HG02610 (cell line): Measurements from ENCODE around the gene RAP1GAP.

Source experiments
- ATAC-seq: cut with Tn5 transposase; IDR thresholded peaks from one replicate; pipeline ENCODE4 v1.9.1; 2021; ENCODE audit warnings: mild to moderate bottlenecking, moderate library complexity; ENCODE audit not compliant: unreplicated experiment

RAP1GAP gene

DNA sequence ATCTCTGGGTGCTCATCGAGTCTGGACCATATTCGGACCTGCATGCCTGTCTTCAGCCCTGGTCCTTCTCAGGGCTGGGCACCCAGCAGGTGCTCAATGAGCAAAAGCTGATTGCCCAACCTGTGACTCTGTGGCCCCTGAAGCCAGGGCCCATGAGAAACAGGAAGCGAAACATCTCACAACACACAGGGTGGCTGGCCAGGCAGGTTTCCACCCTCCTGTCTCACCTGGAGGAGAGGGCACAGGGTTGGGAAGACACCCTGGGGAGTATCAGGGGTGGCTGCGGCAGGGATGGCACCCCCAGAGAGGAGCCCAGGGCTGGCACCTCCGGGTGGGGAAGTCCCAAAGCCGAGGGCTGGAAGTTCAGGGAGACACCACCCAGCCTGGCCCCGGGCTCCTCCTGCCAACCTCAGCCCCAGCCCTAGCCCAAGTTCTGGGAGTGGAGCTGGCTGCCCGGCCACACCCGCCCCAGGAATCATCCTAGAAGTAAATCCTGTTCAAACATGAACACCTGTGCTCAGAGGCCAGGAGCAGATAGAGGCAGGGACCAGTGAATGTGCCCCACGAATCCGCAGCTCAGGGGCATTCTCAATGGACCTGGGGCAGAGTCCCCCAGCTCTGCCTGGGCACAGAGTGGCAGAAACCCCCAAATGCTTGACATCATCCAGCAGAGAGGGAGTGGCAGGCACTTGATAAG lies 54.6 kb downstream of the RAP1GAP start:
- no peak for ATAC-seq

DNA sequence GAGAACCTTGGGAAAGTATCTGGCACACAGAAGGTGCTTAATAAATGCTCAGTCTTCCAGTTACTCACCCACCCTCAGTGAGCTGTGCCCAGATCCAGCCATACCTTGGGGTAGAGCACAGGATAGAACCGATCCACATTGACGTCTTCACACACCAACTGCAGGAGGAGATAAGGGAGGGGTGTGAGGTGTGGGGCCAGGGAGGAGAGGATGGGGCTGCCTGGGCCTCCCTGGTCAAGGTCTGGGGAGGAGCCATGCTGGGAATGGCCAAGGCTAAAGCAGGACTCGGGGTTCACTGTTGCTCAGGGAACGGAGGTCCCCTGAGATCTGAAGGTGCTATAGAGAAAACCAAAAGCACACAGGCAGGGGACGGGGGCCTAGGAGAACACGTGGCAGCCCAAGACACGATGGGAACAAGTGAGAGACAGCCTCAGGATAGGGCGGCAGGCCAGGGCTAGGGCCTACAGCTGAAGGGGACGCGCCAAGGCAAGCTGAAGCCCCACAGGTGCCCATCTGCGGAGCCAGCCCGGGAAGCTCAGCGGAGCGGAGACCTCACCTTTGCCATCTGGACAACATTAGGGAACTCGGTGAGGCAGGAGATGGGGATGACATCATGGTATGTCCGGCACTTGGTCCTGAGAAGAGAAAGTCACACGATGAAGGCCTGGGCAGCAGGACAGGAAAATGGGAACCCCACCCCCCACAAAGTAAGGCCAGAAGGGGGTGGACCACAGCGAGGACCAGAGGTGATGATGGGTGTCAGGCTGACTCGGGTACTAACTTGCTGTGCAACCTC lies 55.9 kb downstream of the RAP1GAP start:
- no peak for ATAC-seq

DNA sequence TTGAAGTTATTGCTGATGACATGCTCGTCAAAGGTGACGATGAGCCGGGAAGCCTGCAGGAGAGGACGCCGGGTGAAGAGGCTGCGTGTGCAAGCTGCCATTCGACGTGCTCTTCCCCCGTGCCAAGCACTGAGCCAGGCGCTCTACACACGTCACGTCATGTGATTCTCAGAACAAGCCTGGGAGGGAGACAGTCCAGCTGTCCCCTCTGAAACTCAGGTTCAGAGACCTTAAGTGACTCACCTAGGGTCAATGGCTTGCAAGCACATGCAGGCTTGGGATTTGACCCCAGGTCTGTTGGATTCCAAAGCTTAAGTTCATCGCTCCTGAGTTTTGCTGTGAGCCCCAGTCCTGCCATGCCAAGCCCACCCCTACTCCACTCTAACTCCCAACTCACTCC lies 57.1 kb downstream of the RAP1GAP start:
- ATAC-seq, result no peak

DNA sequence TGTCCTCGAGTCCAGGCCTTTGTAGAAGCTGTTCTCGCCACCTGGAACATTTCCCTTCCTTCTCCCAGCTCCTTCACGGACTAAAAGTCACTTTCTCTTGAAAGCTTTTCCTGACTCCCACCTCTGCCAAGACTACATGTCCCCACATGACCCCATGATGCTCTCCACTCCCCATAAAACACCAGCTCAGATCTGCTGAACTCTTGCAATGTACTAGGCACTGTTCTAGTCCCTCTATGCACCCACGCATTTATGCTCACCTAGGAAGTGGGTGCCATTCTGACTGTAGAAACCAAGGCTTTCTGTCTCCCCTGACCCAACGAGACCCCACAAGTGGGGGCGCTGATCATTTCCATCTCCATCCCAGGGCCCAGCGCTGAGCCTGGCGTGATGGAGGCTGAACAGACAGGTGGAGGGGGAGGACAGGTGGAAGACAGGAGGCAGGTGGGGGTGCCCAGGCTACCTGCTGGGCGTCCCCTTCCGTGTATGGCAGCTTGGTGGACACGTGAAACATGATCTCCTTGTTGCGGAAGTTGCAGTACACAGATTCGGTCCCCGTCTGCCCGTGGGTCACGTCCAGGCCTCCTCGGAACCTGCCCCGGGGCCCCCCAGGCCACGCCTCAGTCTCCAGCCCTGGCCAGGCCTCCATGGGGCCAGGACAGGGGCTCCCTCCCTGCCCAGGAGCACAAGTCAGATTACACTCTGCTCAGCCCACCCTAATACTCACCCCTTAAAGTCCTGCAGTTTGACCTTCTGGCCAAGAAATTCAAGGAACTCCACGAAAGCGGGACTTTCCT lies 58.0 kb downstream of the RAP1GAP start:
- ATAC-seq, result no peak

DNA sequence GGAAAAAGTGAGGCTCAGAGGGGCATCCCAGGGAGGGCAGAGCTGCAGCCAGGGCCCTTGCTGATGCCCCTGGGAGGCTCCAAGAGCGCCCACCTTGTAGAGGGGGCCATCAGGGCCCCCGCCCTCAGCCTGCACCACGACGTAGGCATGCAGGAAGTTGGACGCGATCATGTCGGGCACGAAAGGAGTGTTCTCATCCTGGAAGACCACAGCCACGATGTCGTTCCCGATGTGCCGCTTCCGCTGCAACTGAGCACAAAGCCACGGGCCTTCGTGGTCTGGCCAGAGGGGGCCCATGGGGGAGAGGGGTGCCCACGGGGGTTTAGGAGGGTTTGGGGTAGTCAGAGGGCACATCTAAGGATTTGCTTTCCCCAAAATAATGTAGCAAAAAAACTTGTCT lies 59.1 kb downstream of the RAP1GAP start:
- ATAC-seq, result no peak

DNA sequence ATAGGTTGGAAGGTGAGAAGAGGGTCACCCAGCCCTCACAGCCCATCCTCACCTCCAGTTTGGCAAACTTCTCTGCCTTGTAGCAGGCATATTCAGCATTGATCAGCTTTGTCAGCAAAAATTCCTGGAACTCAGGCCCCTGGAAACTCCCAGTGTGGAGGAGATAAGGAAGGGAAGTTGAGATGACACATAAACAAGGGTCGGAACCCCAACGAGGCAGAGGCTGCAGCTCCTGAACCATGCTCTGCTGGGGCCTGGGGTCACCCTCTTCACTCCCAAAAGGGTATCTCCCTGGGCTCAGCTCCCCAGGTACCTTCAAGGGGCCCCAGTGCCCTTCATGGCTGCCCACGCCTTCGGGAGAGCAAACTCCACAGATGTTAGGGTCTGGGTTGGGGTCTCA lies 60.4 kb downstream of the RAP1GAP start:
- ATAC-seq, result no peak

DNA sequence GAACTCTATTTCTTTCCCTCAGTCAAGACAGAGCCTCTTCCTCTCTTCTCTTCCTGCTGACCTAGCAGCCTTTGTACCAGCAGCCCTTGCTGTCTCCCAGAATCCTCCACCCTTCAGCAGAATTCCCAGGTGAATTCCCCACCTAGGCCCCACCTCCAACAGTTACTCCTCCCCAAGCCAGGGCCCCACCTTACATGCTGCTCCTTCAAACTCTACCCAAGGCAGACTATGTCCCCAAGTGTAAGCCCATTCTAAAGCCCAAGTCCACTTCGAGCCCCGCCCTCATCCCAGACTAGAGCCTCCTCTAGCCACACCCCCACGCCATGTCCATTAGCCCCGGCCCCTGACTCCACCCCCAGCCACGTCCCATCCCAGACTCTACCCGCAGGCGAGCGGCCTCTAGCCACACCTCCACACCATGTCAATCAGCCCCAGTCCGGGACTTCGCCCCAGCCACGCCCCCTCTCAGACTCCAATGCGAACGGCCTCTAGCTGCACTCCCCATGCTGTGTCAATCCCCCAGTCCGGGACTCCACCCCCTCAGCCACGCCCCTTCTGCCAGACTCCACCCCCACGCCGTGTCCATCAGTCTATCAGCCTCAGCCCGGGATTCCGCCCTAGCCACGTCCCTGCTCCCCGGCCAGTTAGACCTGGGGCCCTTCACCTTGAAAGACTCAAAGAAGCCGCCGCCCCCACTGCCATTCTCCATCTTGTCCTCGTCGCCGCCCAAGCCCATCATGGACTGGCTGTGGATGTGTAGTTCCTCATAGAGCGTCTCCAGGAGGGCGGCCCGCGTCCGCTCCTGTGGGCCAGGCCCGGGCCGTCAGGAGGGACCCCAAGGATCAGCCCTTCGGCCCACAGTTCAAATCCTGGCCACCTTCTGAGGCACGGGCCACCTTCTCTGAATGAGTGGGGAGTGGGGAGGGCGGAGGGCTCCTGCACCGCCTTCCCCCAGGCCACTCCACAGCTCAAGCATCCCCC lies 61.3 kb downstream of the RAP1GAP start:
- ATAC-seq, result peak; percentile 74

DNA sequence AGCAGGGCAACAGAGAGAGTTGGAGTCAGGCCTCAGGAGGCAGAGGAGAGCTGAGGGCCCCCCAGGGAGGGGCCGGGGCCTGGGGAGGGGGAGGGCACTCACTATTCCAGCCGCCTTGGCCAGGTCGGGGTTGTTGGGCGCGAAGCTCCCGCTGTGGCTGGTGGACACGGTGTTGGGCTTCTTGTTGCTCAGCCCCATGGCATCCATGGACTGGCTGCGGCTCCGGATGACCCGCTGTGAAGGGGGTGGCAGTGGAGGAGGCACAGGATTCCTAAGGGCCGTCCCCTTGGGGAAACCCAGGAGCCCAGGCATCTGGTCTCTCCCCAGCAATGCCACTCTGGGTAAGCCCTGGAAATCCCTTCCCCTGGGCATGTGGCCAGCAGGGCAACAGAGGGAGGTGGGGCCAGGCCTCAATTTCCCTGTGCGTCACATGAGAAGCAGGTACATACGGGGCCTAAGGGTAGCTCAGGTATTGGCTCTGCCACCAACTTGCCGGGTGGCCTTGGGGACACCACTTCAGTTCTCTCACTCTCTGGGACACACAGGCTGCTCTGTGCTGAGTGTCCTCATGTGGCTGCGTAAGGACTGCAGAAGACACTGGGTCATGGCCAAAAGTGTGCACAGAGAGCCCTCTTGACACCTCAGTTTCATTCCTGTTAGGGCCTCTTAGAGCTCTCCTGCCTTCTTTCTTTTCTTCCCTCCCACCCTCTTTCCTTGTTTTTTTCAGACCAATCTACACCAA lies 63.0 kb downstream of the RAP1GAP start:
- no peak for ATAC-seq

DNA sequence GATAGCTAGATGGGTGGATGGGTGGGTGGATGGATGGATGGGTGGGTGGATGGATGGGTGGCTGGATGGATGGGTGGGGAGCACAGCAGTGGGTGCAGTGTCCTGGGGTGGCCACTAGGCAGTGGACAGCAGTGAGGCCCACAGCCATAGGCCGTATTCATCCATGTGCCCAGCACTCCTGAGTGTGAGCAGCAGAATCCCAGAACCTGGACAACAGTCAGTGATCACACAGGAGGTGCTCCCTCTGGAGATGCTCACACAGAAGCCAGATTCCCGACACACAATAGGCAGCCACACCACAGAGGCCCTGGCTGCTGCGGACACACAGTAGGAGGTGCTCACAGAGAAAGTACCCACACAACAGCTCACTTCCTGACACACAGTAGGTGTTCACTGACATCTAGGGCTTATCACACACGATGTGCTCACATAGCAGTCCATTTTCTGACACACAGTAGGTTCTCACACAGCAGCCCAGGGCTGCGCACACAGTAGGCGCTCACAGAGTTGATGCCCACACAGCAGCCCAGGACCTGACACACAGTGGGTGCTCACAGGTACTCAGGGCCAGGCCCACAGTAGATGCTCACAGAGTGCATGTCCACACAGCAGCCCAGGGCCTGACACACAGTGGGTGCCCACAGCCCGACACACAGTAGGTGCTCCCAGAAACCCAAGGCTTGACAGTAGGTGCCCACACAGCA lies 64.0 kb downstream of the RAP1GAP start:
- ATAC-seq, result no peak

DNA sequence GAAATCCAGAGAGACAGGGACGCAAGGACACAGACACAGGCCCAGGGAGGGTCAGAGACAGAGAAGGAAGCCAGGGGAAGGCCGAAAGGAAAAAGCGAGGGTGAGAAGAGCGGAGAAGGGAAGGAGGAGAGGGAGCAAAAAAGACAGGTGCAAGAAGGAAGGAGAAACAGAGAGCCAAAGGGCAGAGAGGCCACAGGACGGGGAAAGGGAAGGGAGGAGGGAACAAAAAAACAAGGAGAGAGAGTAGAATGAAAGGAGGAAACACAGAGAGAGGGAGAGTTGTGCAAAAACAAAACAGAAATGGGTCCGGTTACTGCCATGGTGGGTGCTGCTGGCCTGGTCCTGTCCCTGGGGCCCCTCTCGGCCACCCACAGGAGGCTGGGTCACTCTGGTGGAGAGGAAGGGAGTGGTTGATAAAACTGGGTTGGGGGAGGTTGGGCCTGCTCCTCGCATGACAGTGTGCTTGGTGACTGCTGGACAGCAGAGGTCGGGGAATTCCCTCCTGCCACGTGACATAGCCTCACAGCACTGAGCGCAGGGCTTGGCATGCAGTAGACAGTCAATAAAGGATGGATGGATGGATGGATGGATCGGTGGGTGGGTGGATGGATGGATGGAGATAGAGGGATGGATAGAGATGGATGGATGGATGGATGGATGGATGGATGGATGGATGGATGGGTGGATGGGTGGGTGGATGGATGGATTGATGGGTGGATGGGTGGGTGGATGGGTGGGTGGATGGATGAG lies 64.8 kb downstream of the RAP1GAP start:
- ATAC-seq, result no peak

DNA sequence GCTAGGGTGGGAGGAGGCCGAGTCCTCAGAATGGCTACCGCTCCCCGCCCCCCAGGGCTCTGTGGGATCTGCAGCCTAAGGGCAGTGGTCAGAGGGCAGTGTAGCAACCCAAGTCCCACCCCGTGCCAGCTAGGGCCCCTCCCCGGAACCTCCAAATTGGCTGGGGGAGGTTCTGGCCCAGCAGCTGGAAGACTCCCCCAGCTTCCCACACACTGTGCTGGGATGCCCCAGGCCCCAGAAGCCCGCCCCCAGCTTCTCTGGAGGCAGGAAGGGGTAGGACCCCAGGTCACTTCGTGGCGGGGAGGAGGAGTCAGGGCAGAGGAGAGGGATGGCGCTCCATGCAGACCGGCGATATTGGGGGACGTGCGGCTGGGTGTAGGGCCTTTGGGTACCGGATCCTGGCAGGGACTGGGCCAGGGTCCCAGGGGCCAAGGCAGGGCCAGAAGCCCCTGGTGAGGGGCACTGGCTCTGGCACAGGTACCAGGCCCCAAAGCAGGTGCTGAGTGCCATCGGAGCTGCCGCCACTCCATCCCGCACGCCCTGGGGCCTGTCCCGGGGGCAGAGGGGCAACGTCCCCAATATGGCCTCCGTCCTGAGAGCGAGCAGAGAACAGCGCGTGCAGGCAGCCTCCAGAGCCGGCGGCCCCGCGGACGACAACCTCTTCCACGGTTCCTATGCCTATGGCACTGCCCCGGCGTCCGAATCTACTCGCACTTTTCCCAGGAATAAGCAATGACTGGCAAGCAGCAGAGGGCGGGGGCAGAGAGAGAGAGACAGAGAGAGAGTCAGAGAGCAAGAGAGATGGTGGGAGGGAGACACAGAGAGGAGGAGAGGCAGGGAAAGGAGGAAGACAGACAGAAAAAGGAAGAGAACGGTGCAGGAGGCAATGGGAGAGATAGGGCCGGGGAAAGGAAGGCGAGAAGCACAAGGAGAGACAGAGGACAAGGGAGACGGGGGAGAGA lies 65.7 kb downstream of the RAP1GAP start:
- ATAC-seq, result no peak

DNA sequence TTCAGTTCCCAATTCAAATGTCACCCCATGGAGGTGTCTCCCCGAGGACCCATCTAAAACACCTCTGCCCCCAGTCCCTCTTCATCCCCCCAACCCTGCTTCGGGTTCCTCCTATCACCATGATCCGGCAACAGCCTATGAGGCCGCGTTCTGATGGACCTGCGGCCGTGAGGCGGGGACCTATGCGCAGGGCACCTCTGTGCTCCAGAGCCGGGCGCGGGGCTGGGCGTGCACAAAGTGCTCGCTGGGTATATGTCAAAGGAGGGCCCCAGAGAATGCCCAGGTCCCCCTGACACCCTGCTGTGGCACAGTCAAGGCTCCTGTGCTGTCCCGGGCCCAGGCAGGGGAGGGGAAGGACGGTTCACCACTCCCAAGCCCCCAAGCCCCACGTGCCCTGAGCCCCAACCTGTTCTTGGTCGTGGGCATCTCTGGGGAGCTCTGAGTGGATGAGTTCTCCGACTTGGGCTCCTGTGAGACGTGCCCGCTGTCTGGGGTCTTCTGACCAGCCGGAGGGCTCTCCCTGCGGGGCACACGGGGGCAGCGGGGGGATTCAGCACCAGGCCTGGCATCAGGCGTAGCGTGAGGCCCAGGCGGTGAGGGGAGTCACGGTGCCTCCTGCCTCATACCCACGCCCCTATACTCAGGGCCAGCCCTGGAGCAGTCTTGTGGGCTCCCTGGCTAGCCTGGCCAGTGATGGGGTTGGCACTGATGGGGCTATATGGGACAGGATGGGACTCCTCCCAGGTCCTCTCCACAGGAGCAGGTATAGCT lies 67.7 kb downstream of the RAP1GAP start:
- ATAC-seq, result no peak

DNA sequence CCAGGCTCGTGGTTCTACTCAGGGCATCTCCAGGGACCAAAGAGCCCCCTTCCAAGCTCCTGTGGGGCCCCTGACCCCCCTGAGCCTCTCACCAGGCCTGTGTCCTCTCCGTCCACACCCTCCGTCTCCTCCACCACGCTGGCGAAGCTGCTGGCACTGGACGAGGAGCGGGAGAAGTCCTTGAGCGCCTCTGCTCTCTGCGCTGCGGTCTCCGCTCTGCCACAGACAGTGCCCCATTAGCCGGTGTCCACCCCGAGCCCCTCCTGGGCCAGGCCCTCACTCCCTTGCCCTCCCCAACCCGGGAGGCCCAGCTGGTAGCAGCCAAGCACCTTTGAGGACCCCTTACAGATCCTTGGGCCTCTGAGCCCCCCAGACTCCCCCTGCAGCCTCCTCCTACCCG lies 69.8 kb downstream of the RAP1GAP start:
- no peak for ATAC-seq

DNA sequence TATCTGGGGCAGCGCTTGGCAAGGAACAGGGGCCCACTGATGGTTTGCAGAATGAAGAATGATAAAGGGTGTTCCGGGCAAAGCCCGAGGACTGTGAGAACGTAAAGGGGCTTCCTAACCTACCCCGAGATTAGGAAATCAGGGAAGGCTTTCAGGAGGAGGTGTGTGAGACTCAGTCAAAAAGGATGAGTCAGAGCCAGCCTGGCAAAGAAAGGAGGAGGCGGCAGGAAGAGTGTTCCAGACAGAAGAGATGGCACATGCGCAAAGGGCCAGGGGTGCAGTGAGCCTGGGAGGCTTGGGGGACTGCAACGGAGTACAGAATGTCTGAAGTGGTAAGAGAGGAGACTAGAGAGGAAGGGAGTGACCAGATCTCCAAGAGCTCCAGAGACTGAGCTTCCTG lies 70.3 kb downstream of the RAP1GAP start:
- no peak for ATAC-seq

DNA sequence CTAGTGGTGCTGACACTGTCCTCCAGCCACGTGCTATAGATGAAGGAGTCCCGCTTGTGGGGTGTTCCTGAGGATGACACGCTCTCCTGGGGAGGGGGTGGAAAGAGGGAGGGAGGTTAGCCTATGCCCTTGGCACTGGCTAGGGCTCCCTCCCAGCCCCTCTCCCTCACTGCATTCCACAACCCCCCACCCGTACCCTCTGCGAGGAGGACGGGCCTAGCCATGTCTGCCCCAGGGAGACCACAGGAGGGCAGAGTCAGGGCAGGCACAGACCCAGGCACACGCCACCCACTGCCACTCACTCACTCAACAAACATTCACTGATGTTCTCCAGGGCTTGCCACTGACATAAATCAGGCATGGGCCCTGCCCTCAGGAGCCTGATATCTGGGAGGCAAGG lies 70.7 kb downstream of the RAP1GAP start:
- ATAC-seq, result no peak

DNA sequence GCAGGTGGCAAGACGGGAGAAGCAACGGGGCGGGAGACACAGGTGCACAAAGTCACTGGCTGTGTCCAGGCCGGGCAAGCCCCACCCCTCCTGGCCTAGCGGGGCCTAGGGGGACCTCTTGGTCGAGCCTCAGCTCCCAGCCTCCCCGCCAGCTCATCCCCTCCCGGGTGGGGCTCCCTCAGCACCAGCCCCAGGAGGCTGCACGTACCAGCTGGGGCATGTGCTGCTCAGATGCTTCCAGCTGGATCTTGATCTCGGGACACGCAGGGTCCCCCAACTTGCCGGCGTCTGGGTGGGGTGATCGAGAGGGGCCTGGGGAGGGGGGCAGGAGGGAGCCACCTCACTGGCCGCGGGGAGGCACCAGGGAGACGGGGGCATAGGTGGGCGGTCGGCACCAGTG lies 71.4 kb downstream of the RAP1GAP start:
- no peak for ATAC-seq

DNA sequence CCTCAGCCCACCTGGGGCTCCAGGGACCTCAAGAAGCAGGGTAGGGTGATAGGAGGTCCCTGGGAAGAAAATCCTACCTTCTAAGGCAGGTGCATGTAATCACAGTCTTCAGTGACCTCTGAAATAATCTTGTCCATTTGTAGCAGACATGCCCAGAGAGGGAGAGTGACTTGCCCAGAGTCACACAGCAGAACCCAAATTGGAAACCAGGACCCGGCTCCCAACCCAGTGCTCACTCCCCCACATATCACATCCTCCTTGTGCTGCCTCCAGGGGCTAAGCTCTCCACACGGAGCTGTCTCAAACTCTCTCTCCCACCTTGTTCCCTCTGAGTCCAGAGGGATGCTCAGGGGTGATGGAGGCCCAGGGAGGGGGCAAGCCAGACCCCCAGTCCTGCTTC lies 72.5 kb downstream of the RAP1GAP start:
- ATAC-seq, result no peak
